Amniotic stem cell (primary cell): ENCODE data around the gene COL8A1.

Experiments
- DNase-seq: peaks from one replicate; lab custom pipeline; 2025; lab: John Stamatoyannopoulos, UW

COL8A1 gene

DNA sequence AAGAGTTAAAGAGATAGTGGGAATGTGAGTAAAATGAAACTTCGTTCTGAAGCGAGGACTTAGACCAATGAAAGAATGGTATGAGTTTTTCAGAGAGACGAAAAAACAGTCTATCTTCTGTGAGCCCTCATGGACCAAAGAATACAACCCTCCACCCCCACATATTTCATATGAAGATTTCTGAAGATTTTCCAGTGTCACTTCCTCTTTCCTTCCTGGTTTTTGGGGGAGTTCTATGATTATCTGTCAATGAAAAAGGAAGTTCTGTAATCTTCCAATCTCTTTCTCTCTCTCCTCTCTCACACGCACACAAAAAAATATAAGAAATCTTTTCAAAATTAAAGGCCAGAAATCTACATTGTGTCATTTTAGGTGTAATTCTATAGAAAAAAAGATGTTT, 206.9 kb downstream of the COL8A1 start:
- DNase-seq: no peak

DNA sequence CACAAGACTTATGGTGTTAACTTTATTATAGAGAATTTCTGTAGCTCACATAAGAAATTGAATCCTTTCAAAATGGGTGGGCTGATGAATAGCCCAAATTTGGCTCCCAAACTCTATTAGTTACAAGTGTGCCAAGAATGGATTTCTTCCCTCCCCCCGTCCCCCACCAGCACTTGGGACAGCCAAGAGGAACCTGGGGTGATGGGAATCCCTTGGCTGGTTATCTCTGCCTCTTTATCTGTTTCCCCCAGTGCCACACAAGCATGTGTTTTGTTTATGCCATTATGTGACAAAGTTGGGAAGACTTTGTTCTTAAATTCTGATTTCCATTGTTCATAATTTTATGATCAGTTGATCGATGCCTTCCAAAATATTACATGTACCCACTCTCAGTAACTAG, 207.6 kb downstream of the COL8A1 start:
- DNase-seq: no peak

DNA sequence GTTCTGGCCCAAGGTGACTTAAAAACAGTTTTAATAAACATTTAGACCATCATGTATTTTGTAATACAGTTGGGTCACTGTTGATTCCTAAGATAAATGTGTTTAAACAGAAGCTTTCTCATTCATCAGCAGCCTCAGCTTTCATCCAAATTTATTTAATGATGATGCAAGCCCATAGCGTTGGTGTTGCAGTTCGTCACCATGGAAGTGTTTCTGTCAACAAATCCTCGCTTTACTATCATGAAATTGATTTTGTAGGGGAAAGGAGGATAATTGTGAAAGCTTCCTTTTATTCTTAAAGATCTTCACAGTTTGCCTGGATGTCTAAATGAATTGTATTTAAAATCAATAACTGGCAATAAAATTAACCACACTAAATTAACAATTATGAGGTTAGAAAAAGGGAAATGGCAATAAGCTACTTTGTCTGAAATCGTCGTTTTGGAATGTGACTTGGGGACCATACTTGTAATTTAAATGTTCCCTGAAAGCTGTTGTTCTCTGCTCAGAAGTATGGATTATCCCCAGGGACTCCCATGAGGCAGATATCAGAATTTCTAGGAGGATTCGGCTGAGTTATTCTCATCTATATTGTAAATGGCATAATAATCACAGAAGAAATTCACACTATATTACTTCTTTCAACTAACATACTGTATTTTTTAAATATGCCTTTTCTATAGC, 208.2 kb downstream of the COL8A1 start:
- no peak for DNase-seq

DNA sequence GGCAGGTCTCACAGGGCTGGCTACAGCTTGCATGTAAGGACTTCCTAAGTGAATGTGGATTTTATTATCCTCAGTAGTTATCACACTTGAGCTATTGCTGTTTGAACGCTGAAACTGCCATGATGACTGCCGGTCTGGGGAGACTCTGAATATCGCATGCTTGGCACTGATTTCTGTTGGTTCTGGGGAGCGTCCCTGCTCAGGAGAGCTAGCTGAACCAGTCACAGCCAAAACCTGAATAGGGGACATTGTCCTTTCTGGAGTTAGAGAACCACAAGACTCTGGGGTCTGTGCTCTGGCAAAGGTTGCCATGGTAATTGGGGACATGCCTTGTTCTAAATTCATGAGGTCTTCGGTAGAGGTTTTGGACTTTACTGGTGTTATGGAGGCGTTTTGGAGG, 210.0 kb downstream of the COL8A1 start:
- no peak for DNase-seq
